PC-9 (cell line): ENCODE data around the gene LRRC2. TPM values are rescaled to one million over a fixed set of nuclear protein-coding genes. Genes with fewer than 3 reads are reported as not detected.

Experiments used
- BruUV-seq: library from RNA; stranded (reverse); fragments of 400-500 nt; replicated peaks from 2 replicates; lab custom pipeline; 2021; lab: Mats Ljungman, UMichigan
- CTCF ChIA-PET: fragments of 300-600 bp; sonication (Branson Sonifier 250); formaldehyde crosslinking; loops from one replicate; lab custom pipeline; 2022; ENCODE audit warnings: antibody characterized with exemption; lab: Charles Lee
- POLR2A ChIA-PET: fragments of 300-600 bp; sonication (Branson Sonifier 250); formaldehyde crosslinking; loops from one replicate; lab custom pipeline; 2022; ENCODE audit warnings: antibody characterized with exemption; ENCODE audit not compliant: unreplicated experiment; lab: Charles Lee
- DNase-seq, 2 experiments: peaks; one replicate each; pipeline versions ENCODE4 v3.0.0 to v3.0.0-alpha.2; 2015 to 2022; ENCODE audit warnings: mixed read lengths in 1 of 2
- H2AFZ ChIP-seq: fragments of 200-600 bp; sonication (generic); 2 replicates; pipeline ENCODE4 v1.8.1; 2017; ENCODE audit warnings: antibody characterized with exemption
- H3F3A ChIP-seq: fragments of 200-600 bp; sonication (generic); 2 replicates; pipeline ENCODE4 v1.8.1; 2017; ENCODE audit warnings: antibody characterized with exemption, mild to moderate bottlenecking, low read depth; ENCODE audit not compliant: insufficient read depth
- H3K27ac ChIP-seq: fragments of 200-600 bp; sonication (generic); 2 replicates; pipeline ENCODE4 v1.6.1; 2016; ENCODE audit warnings: mixed run types
- H3K27me3 ChIP-seq: fragments of 200-600 bp; sonication (generic); 2 replicates; pipeline ENCODE4 v1.6.1; 2016; ENCODE audit warnings: low read depth, mixed run types; ENCODE audit not compliant: insufficient read depth
- H3K36me3 ChIP-seq: fragments of 200-600 bp; sonication (generic); 2 replicates; pipeline ENCODE4 v1.6.1; 2016; ENCODE audit warnings: low read depth, mixed run types
- H3K4me1 ChIP-seq: fragments of 200-600 bp; sonication (generic); replicated peaks from 2 replicates; pipeline ENCODE4 v1.6.1; 2016; ENCODE audit warnings: mixed run types; ENCODE audit not compliant: insufficient read depth
- H3K4me2 ChIP-seq: fragments of 200-600 bp; sonication (generic); 2 replicates; pipeline ENCODE4 v1.6.1; 2017; ENCODE audit warnings: mixed run types
- H3K4me3 ChIP-seq: fragments of 200-600 bp; sonication (generic); 2 replicates; pipeline ENCODE4 v1.6.1; 2016; ENCODE audit warnings: mixed run types
- H3K79me2 ChIP-seq: fragments of 200-600 bp; sonication (generic); 2 replicates; pipeline ENCODE4 v1.6.1; 2017; ENCODE audit warnings: low read depth, mixed run types
- H3K9me2 ChIP-seq: fragments of 200-600 bp; sonication (generic); 2 replicates; pipeline ENCODE4 v1.8.1; 2017; ENCODE audit warnings: mild to moderate bottlenecking; ENCODE audit not compliant: insufficient read depth
- H3K9me3 ChIP-seq: fragments of 200-600 bp; sonication (generic); 2 replicates; pipeline ENCODE4 v1.8.1; 2016; ENCODE audit warnings: low read depth; ENCODE audit not compliant: insufficient read depth
- H4K20me1 ChIP-seq: fragments of 200-600 bp; sonication (generic); 2 replicates; pipeline ENCODE4 v1.8.1; 2017; ENCODE audit not compliant: insufficient read depth
- EZH2 ChIP-seq: fragments of 200-600 bp; sonication (generic); IDR thresholded peaks from 2 replicates; pipeline ENCODE4 v1.8.0; 2017; ENCODE audit warnings: antibody characterized with exemption, low read depth
- intact Hi-C: fragments of 100-400 bp; cut with micrococcal nuclease; formaldehyde crosslinking; loops from one replicate; pipeline ENCODE4 v1.10.0; 2022; ENCODE audit not compliant: unreplicated experiment
- total RNA-seq: library from RNA; stranded (reverse); gene quantifications from 2 replicates; pipeline ENCODE4 v1.2.3, GENCODE V29; 2021
- TF ChIP-seq, protein P1 (sequence below): fragments of 200-600 bp; sonication (generic); conservative IDR thresholded peaks from 2 replicates; pipeline ENCODE4 v1.6.1; 2017; ENCODE audit warnings: mixed run types, antibody characterized with exemption, mild to moderate bottlenecking, moderate library complexity

Gene LRRC2
- total RNA-seq, 1 experiment from 2014 or later: 0.22 TPM

DNA sequence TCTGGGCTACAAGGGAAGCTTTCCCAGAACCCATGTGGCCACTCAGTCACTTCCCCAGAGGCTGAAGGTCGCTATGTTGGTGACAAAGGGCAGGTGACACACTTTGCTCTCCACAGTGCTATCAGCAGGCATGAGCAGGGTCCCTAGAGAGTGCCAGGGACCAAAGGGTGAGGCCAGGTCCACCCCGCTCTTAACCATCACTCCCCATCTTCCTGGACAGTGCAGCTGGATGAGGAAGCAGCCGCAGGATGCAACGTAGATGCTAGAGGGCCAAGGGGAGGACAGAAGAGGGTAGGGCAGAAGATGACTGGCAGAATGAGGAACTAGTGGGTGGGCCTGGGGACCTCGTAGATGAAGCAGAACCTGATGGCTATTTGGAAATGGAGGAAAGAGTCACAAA lies 87.8 kb downstream of the LRRC2 start:
- no peak overlapping the region for H2AFZ ChIP-seq
- CTCF ChIA-PET: no interaction called here
- H3K36me3 ChIP-seq: no peaks in the 10 kb centered on the region
- H3K27me3 ChIP-seq: no peaks in the 10 kb centered on the region
- DNase-seq: no peak
- POLR2A ChIA-PET: no interaction called here
- H3F3A ChIP-seq: no peaks in the 10 kb centered on the region
- H3K4me1 ChIP-seq: no peaks in the 10 kb centered on the region
- H3K4me3 ChIP-seq: no peak overlapping the region
- H3K9me3 ChIP-seq: no peaks in the 10 kb centered on the region
- no peaks in the 10 kb centered on the region for H3K9me2 ChIP-seq
- TF ChIP-seq, protein P1, sequence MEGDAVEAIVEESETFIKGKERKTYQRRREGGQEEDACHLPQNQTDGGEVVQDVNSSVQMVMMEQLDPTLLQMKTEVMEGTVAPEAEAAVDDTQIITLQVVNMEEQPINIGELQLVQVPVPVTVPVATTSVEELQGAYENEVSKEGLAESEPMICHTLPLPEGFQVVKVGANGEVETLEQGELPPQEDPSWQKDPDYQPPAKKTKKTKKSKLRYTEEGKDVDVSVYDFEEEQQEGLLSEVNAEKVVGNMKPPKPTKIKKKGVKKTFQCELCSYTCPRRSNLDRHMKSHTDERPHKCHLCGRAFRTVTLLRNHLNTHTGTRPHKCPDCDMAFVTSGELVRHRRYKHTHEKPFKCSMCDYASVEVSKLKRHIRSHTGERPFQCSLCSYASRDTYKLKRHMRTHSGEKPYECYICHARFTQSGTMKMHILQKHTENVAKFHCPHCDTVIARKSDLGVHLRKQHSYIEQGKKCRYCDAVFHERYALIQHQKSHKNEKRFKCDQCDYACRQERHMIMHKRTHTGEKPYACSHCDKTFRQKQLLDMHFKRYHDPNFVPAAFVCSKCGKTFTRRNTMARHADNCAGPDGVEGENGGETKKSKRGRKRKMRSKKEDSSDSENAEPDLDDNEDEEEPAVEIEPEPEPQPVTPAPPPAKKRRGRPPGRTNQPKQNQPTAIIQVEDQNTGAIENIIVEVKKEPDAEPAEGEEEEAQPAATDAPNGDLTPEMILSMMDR: no peak
- no peak for TF ChIP-seq EZH2
- H3K79me2 ChIP-seq: no peaks in the 10 kb centered on the region
- intact Hi-C loops: no loop called here
- BruUV-seq: no TSS peak
- no peak overlapping the region for H3K27ac ChIP-seq
- H3K4me2 ChIP-seq: no peak overlapping the region
- H4K20me1 ChIP-seq: no peaks in the 10 kb centered on the region

DNA sequence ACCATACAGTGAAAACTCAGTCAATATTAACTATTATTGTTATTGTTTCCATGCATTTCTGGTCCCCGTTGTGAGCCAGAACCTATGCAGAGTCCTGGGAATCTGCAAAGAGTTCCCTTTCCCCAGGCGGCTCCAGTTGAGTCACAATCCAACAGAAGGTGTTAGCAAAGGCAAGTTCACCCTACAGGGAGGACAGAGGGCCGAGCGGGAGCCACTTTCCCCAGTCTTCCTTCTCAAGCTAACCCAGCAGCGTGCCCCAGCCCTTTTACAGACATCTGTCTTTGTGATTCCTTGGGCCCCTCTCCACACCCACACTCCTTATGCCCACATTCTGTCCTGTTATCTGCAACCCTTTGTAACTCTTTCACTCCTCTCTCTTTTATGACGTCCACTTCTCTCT lies 88.3 kb downstream of the LRRC2 start:
- H3K79me2 ChIP-seq: no peaks in the 10 kb centered on the region
- H3K27ac ChIP-seq: no peak overlapping the region
- no peak for DNase-seq
- no peaks in the 10 kb centered on the region for H3K9me3 ChIP-seq
- no TSS peak for BruUV-seq
- intact Hi-C loops: no loop called here
- H3K36me3 ChIP-seq: no peaks in the 10 kb centered on the region
- H3K4me2 ChIP-seq: no peak overlapping the region
- H3F3A ChIP-seq: no peaks in the 10 kb centered on the region
- H3K4me1 ChIP-seq: no peaks in the 10 kb centered on the region
- POLR2A ChIA-PET: no interaction called here
- H3K4me3 ChIP-seq: no peak overlapping the region
- TF ChIP-seq, protein P1: no peak
- TF ChIP-seq EZH2: no peak
- no peaks in the 10 kb centered on the region for H4K20me1 ChIP-seq
- CTCF ChIA-PET: no interaction called here
- H3K9me2 ChIP-seq: no peaks in the 10 kb centered on the region
- no peak overlapping the region for H2AFZ ChIP-seq
- H3K27me3 ChIP-seq: no peaks in the 10 kb centered on the region

DNA sequence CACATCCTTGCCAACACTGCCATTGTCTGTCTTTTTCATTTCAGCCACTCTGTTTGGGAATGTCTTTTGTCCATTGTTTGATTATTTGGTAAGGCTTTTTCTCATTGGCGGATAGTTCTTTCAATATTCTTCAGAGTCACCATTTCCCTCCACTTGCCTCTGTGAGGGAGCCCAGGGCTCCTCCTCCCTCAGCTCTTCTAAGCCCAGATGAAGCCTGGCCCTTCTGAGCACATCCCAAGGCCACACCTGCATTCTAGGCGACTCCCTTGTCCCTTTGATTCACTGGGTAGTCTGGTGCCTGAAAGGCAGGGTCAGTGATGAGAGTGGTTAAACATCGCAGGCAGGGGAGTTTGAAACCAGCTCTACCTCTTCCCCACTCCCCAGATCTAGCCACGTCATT lies 89.0 kb downstream of the LRRC2 start:
- no peaks in the 10 kb centered on the region for H3F3A ChIP-seq
- H3K4me2 ChIP-seq: no peak overlapping the region
- no peak overlapping the region for H2AFZ ChIP-seq
- no peaks in the 10 kb centered on the region for H3K79me2 ChIP-seq
- no peaks in the 10 kb centered on the region for H3K4me1 ChIP-seq
- H3K27me3 ChIP-seq: no peaks in the 10 kb centered on the region
- DNase-seq: no peak
- ChIA-PET CTCF (no interaction called here), POLR2A (no interaction called here)
- no peaks in the 10 kb centered on the region for H4K20me1 ChIP-seq
- no peaks in the 10 kb centered on the region for H3K9me3 ChIP-seq
- H3K9me2 ChIP-seq: no peaks in the 10 kb centered on the region
- no peak overlapping the region for H3K4me3 ChIP-seq
- H3K36me3 ChIP-seq: no peaks in the 10 kb centered on the region
- no peak overlapping the region for H3K27ac ChIP-seq
- intact Hi-C loops: no loop called here
- TF ChIP-seq, protein P1: no peak
- no peak for TF ChIP-seq EZH2
- BruUV-seq: no TSS peak
